ENCODE results near the gene ZNF629. TPM values are rescaled to one million over a fixed set of nuclear protein-coding genes. Genes with fewer than 3 reads are reported as not detected.
A peak's percentile ranks its signal among the peaks of the same experiment; 100 is the strongest.
"Not testable (repeated sequence)": the region's sequence is repeated elsewhere in the genome, so short reads cannot be mapped to it uniquely, and the experiment has no call there.

The ZNF629 gene
- total RNA-seq, 5 donors from 2014 or later (not counting 1 experiment from before 2014, with no cell fraction given): 2.4 to 7.6 (median 4.4) TPM

DNA sequence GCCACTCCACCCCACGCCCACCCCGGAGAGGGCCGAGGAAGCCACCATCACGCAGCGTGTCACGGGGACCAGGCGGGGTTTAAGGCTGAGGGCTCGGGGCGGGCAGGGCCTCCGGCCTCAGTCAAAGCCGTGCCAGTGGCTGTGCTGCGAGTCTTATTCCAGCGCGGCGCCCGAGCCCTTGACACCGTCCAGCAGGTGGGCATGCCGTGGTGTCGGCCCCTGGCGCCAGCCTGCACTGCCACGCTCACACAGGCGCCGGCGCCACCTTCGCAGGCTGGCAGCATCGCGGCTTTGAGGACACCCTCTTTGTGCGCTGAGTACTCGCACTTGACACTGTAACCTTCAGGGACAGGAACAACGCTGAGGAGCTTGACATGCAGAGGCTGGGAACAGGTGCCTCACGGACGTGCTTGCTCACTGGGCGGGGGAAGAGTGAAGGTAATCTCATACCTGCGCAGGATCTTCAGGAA lies 34.0 kb upstream of the ZNF629 start:
- H3K36me3 Mint-ChIP-seq: no peaks in the 10 kb centered on the region
- H3K4me3 Mint-ChIP-seq: no peak overlapping the region
- WGBS (ENCODE audit: insufficient coverage): 92% methylated on average over 34 of the region's 34 CpGs
- Histone ChIP-seq H3K4me3 (ENCODE audit: control insufficient read depth in 1 of 2, extremely low read depth in 1 of 2, low read length in 1 of 2) (no peak overlapping the region), H3K36me3 (ENCODE audit: control insufficient read depth in 2 of 2, extremely low read depth in 1 of 2, insufficient read depth in 1 of 2, low read length in 1 of 2) (no peaks in the 10 kb centered on the region), H3K27me3 (replicated peaks in 1 of 2; ENCODE audit: control insufficient read depth in 2 of 2, extremely low read depth in 1 of 2, insufficient read depth in 2 of 2, low read length in 1 of 2) (peaks cover 0 to 14% of the 10 kb centered on the region in 2 experiments), H3K9me3 (no peaks in the 10 kb centered on the region), H3K4me1 (ENCODE audit: control insufficient read depth in 1 of 2, extremely low read depth in 1 of 2, insufficient read depth in 2 of 2, low read length in 2 of 2) (no peaks in the 10 kb centered on the region), H3K27ac (ENCODE audit: low read length) (no peak overlapping the region)
- H3K27me3 Mint-ChIP-seq: no peaks in the 10 kb centered on the region
- no peaks in the 10 kb centered on the region for H3K9me3 Mint-ChIP-seq
- ATAC-seq (replicated peaks in 1 of 4) (no peak), DNase-seq (no peak)
- no peak overlapping the region for H3K27ac Mint-ChIP-seq
- H3K4me1 Mint-ChIP-seq: no peaks in the 10 kb centered on the region
- ChIA-PET POLR2A (interaction anchor here in 1 of 2 donors (0.5 kb wide), 1 partner anchor 500 kb away, joined by 7 read pairs; no protein-coding TSS in a partner anchor), CTCF (no interaction called here)

DNA sequence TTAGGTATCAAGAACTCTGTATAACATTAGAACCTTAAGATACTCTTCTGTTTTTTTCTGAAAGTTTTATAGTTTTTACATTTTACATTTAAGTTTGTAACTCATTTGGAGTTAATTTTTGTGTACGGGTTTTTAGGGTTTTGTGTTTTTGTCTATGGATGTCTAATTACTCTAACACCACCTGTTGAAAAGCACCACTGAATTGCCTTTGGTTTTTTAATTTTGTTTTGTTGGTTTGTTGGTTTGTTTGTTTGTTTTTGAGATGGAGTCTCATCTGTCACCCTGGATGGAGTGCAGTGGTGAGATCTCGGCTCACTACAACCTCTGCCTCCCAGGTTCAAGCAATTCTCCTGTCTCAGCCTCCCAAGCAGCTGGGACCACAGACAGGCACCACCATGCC lies 29.8 kb upstream of the ZNF629 start:
- Histone ChIP-seq H3K4me3 (ENCODE audit: control insufficient read depth in 1 of 2, extremely low read depth in 1 of 2, low read length in 1 of 2) (no peak overlapping the region), H3K27ac (ENCODE audit: low read length) (no peak overlapping the region), H3K9me3 (no peaks in the 10 kb centered on the region), H3K4me1 (ENCODE audit: control insufficient read depth in 1 of 2, extremely low read depth in 1 of 2, insufficient read depth in 2 of 2, low read length in 2 of 2) (peaks cover 4 to 14% of the 10 kb centered on the region in 2 experiments), H3K36me3 (ENCODE audit: control insufficient read depth in 2 of 2, extremely low read depth in 1 of 2, insufficient read depth in 1 of 2, low read length in 1 of 2) (no peaks in the 10 kb centered on the region), H3K27me3 (replicated peaks in 1 of 2; ENCODE audit: control insufficient read depth in 2 of 2, extremely low read depth in 1 of 2, insufficient read depth in 2 of 2, low read length in 1 of 2) (no peaks in the 10 kb centered on the region)
- DNase-seq (no peak), ATAC-seq (replicated peaks in 1 of 4) (no peak)
- no peak overlapping the region for H3K4me3 Mint-ChIP-seq
- H3K27ac Mint-ChIP-seq: no peak overlapping the region
- CTCF ChIA-PET: no interaction called here
- peaks cover 12 to 20% (median 13%) of the 10 kb centered on the region in 3 donors for H3K4me1 Mint-ChIP-seq
- no peaks in the 10 kb centered on the region for H3K9me3 Mint-ChIP-seq
- H3K36me3 Mint-ChIP-seq: no peaks in the 10 kb centered on the region
- no CpG with 5 or more reads among the region's 2 CpGs for WGBS (ENCODE audit: insufficient coverage)
- POLR2A ChIA-PET: no interaction called here
- H3K27me3 Mint-ChIP-seq: no peaks in the 10 kb centered on the region

DNA sequence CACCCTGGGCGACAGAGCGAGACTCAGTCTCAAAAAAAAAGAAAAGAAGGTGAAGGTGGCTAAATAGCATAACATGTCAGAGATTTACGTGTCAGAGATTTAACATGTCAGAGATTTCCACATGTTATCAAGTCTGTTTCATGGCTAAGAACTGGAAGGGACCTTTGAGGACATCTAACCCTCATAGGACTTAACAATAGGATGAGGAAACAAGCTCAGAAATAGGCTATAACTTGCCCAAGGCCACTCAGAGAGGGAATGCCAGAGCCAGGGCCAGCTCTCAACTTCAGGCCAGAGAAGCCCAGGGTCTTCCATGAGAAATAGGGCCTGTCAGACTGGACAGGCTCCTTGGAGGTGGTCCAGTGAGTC lies 26.8 kb upstream of the ZNF629 start:
- WGBS (ENCODE audit: insufficient coverage): 100% methylated on average over 2 of the region's 3 CpGs
- H3K36me3 Mint-ChIP-seq: no peaks in the 10 kb centered on the region
- DNase-seq (no peak), ATAC-seq (replicated peaks in 1 of 4) (peak; percentile 5 to 21 (median 16))
- Histone ChIP-seq H3K4me3 (ENCODE audit: control insufficient read depth in 1 of 2, extremely low read depth in 1 of 2, low read length in 1 of 2) (peak overlapping the region; percentile 60 to 74), H3K9me3 (no peaks in the 10 kb centered on the region), H3K4me1 (ENCODE audit: control insufficient read depth in 1 of 2, extremely low read depth in 1 of 2, insufficient read depth in 2 of 2, low read length in 2 of 2) (peaks cover 4 to 14% of the 10 kb centered on the region in 2 experiments), H3K36me3 (ENCODE audit: control insufficient read depth in 2 of 2, extremely low read depth in 1 of 2, insufficient read depth in 1 of 2, low read length in 1 of 2) (no peaks in the 10 kb centered on the region), H3K27me3 (replicated peaks in 1 of 2; ENCODE audit: control insufficient read depth in 2 of 2, extremely low read depth in 1 of 2, insufficient read depth in 2 of 2, low read length in 1 of 2) (no peaks in the 10 kb centered on the region), H3K27ac (ENCODE audit: low read length) (peak overlapping the region; percentile 83)
- peaks cover 12 to 20% (median 13%) of the 10 kb centered on the region in 3 donors for H3K4me1 Mint-ChIP-seq
- H3K4me3 Mint-ChIP-seq: peak overlapping the region; percentile 78 to 86 (median 85)
- no peaks in the 10 kb centered on the region for H3K9me3 Mint-ChIP-seq
- H3K27ac Mint-ChIP-seq: peak overlapping the region; percentile 90 to 91
- CTCF ChIA-PET: interaction anchor here (0.5 to 1.6 kb wide), 5 partner anchors 9 to 185 kb away, joined by 3 to 10 read pairs (median 6); no protein-coding TSS in a partner anchor
- POLR2A ChIA-PET: no interaction called here
- no peaks in the 10 kb centered on the region for H3K27me3 Mint-ChIP-seq

DNA sequence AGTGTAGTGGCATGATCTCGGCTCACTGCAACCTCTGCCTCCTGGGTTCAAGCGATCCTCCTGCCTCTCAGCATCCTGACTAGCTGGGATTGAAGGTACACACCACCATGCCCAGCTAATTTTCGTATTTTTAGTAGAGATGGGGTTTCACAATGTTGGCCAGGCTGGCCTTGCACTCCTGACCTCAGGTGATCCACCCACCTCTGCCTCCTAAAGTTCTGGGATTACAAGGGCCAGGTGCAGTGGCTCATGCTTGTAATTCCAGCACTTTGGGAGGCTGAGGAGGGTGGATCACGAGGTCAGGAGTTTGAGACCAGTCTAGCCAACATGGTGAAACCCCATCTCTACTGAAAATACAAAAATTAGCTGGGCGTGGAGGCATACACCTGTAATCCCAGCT lies 22.7 kb upstream of the ZNF629 start:
- peaks cover 0 to 12% of the 10 kb centered on the region in 2 experiments for H3K27me3 ChIP-seq (replicated peaks in 1 of 2; ENCODE audit: control insufficient read depth in 2 of 2, extremely low read depth in 1 of 2, insufficient read depth in 2 of 2, low read length in 1 of 2)
- H3K4me3 ChIP-seq (ENCODE audit: control insufficient read depth in 1 of 2, extremely low read depth in 1 of 2, low read length in 1 of 2); DNase-seq; H3K9me3 Mint-ChIP-seq; H3K27ac ChIP-seq (ENCODE audit: low read length); H3K4me3 Mint-ChIP-seq; H3K36me3 Mint-ChIP-seq; H3K27me3 Mint-ChIP-seq; H3K27ac Mint-ChIP-seq; ATAC-seq (replicated peaks in 1 of 4); CTCF ChIA-PET; H3K9me3 ChIP-seq; H3K36me3 ChIP-seq (ENCODE audit: control insufficient read depth in 2 of 2, extremely low read depth in 1 of 2, insufficient read depth in 1 of 2, low read length in 1 of 2): not testable (repeated sequence)
- peaks cover 22 to 34% (median 27%) of the 10 kb centered on the region in 3 donors for H3K4me1 Mint-ChIP-seq
- 70% methylated on average over 2 of the region's 5 CpGs for WGBS (ENCODE audit: insufficient coverage)
- POLR2A ChIA-PET: interaction anchor here in 1 of 2 donors (1.1 kb wide), 1 partner anchor 39 kb away, joined by 4 read pairs; no protein-coding TSS in a partner anchor
- peaks cover 8 to 28% of the 10 kb centered on the region in 2 experiments for H3K4me1 ChIP-seq (ENCODE audit: control insufficient read depth in 1 of 2, extremely low read depth in 1 of 2, insufficient read depth in 2 of 2, low read length in 2 of 2)

DNA sequence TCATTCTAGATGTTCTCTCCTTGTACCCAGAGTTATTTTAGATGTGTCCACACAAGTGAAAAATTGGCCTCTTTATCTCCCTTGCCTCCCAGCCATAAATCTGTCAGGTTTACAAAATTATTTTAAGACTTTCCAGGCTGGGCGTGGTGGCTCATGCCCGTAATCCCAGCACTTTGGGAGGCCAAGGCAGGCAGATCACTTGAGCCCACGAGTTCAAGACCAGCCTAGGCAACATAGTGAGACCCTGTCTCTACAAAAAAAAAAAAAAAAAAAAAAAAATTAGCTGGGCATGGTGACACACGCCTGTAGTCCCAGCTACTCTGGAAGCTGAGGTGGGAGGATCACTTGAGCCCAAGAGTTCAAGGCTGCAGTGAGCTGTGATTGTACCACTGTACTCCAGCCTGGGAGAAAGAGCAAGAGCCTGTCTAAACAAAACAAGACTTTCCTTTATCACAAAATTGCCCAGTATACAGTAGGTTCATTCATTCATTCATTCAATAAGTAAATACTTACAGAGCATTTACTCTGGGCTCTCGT lies 22.0 kb upstream of the ZNF629 start:
- CTCF ChIA-PET; H3K36me3 ChIP-seq (ENCODE audit: control insufficient read depth in 2 of 2, extremely low read depth in 1 of 2, insufficient read depth in 1 of 2, low read length in 1 of 2); H3K36me3 Mint-ChIP-seq; H3K9me3 ChIP-seq; H3K27me3 Mint-ChIP-seq; H3K4me3 ChIP-seq (ENCODE audit: control insufficient read depth in 1 of 2, extremely low read depth in 1 of 2, low read length in 1 of 2); H3K4me3 Mint-ChIP-seq; POLR2A ChIA-PET; H3K27ac Mint-ChIP-seq; ATAC-seq (replicated peaks in 1 of 4); H3K27ac ChIP-seq (ENCODE audit: low read length); H3K9me3 Mint-ChIP-seq; DNase-seq: not testable (repeated sequence)
- Histone ChIP-seq H3K4me1 (ENCODE audit: control insufficient read depth in 1 of 2, extremely low read depth in 1 of 2, insufficient read depth in 2 of 2, low read length in 2 of 2) (peaks cover 8 to 22% of the 10 kb centered on the region in 2 experiments), H3K27me3 (replicated peaks in 1 of 2; ENCODE audit: control insufficient read depth in 2 of 2, extremely low read depth in 1 of 2, insufficient read depth in 2 of 2, low read length in 1 of 2) (peaks cover 0 to 12% of the 10 kb centered on the region in 2 experiments)
- WGBS (ENCODE audit: insufficient coverage): 80% methylated on average over 2 of the region's 5 CpGs
- H3K4me1 Mint-ChIP-seq: peaks cover 20 to 28% (median 22%) of the 10 kb centered on the region in 3 donors

DNA sequence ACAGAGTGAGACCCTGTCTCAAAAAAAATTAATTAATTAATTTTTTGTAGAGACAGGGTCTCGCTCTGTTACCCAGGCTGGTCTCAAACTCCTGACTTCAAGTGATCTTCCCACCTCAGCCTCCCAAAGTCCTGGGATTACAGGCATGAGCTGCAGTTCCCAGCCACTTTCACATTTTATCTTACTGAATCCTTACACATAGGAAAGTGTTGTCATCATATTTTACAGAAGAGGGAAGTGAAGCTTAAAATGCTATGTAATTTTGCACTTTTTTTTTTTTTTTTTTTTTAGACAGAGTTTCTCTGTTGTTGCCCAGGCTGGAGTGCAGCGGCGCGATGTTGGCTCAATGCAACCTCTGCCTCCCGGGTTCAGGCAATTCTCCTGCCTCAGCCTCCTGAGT lies 21.1 kb upstream of the ZNF629 start:
- Histone ChIP-seq H3K27me3 (replicated peaks in 1 of 2; ENCODE audit: control insufficient read depth in 2 of 2, extremely low read depth in 1 of 2, insufficient read depth in 2 of 2, low read length in 1 of 2) (peaks cover 0 to 12% of the 10 kb centered on the region in 2 experiments), H3K4me1 (ENCODE audit: control insufficient read depth in 1 of 2, extremely low read depth in 1 of 2, insufficient read depth in 2 of 2, low read length in 2 of 2) (peaks cover 5 to 17% of the 10 kb centered on the region in 2 experiments), H3K27ac (ENCODE audit: low read length) (no peak overlapping the region), H3K4me3 (ENCODE audit: control insufficient read depth in 1 of 2, extremely low read depth in 1 of 2, low read length in 1 of 2) (no peak overlapping the region), H3K36me3 (ENCODE audit: control insufficient read depth in 2 of 2, extremely low read depth in 1 of 2, insufficient read depth in 1 of 2, low read length in 1 of 2) (no peaks in the 10 kb centered on the region), H3K9me3 (no peaks in the 10 kb centered on the region)
- ATAC-seq (replicated peaks in 1 of 4) (no peak), DNase-seq (no peak)
- Mint-ChIP-seq H3K27ac (no peak overlapping the region), H3K36me3 (no peaks in the 10 kb centered on the region), H3K4me3 (no peak overlapping the region), H3K4me1 (peaks cover 16 to 22% (median 21%) of the 10 kb centered on the region in 3 donors), H3K27me3 (no peaks in the 10 kb centered on the region), H3K9me3 (no peaks in the 10 kb centered on the region)
- POLR2A ChIA-PET: no interaction called here
- WGBS (ENCODE audit: insufficient coverage): 55% methylated on average over 4 of the region's 5 CpGs
- CTCF ChIA-PET: interaction anchor here in 1 of 2 donors (0.6 kb wide), 1 partner anchor 233 kb away, joined by 3 read pairs; no protein-coding TSS in a partner anchor

Data from T-cell (primary cell).